Keratinocyte (primary cell): ENCODE measurements around the gene B4GALT2. TPM values are rescaled to one million over a fixed set of nuclear protein-coding genes. Genes with fewer than 3 reads are reported as not detected.

ENCODE experiments used
- DNase-seq: peaks from one replicate; pipeline ENCODE4 v3.0.0-alpha.2; 2011; ENCODE audit warnings: low read depth, missing footprints, low spot score
- FAIRE-seq: peaks from 2 replicates; lab custom pipeline; 2011; peaks lifted over from hg19 to GRCh38; lab: Jason Lieb, UNC
- H2AFZ ChIP-seq: 2 replicates; pipeline ENCODE4 v1.6.0; 2012; ENCODE audit warnings: low read length, control low read depth, inconsistent platforms; ENCODE audit not compliant: control insufficient read depth
- H3K27ac ChIP-seq: 2 replicates; pipeline ENCODE4 v1.5.1; 2011; ENCODE audit warnings: low read length; ENCODE audit not compliant: control insufficient read depth, insufficient read depth
- H3K27me3 ChIP-seq: 3 replicates; pipeline ENCODE4 v1.6.0; 2011; ENCODE audit warnings: low read length; ENCODE audit not compliant: control insufficient read depth, insufficient read depth; ENCODE audit errors: extremely low read depth
- H3K36me3 ChIP-seq, 2 experiments: 2 replicates in 1 of 2; 3 replicates in 1 of 2; pipeline ENCODE4 v1.5.1; 2011; ENCODE audit warnings: low read length in 2 of 2, mild to moderate bottlenecking in 1 of 2; ENCODE audit not compliant: control insufficient read depth in 2 of 2, insufficient read depth in 2 of 2; ENCODE audit errors: extremely low read depth in 1 of 2
- H3K4me1 ChIP-seq: 3 replicates; pipeline ENCODE4 v1.5.1; 2011; ENCODE audit warnings: low read length; ENCODE audit not compliant: control insufficient read depth, insufficient read depth; ENCODE audit errors: extremely low read depth
- H3K4me2 ChIP-seq: 3 replicates; pipeline ENCODE4 v1.6.0; 2011; ENCODE audit warnings: low read depth, low read length; ENCODE audit not compliant: control insufficient read depth, insufficient read depth; ENCODE audit errors: extremely low read depth
- H3K4me3 ChIP-seq, 3 experiments: fragments of 200-600 bp in 1 of 3; sonication (generic) in 1 of 3; 2 replicates in 2 of 3; 3 replicates in 1 of 3; pipeline ENCODE4 v1.5.1; 2011 to 2016; ENCODE audit warnings: low read length in 3 of 3, mild to moderate bottlenecking in 3 of 3, control low read depth in 2 of 3, inconsistent platforms in 1 of 3, low read depth in 1 of 3, mixed read lengths in 1 of 3, mixed run types in 1 of 3, moderate library complexity in 1 of 3; ENCODE audit not compliant: control insufficient read depth in 2 of 3, insufficient read depth in 2 of 3; ENCODE audit errors: extremely low read depth in 1 of 3
- H3K79me2 ChIP-seq: 2 replicates; pipeline ENCODE4 v1.6.0; 2012; ENCODE audit warnings: low read length; ENCODE audit not compliant: control insufficient read depth, insufficient read depth
- H3K9ac ChIP-seq: 3 replicates; pipeline ENCODE4 v1.6.0; 2011; ENCODE audit warnings: low read length; ENCODE audit not compliant: control insufficient read depth, insufficient read depth; ENCODE audit errors: extremely low read depth
- H3K9me1 ChIP-seq: 3 replicates; pipeline ENCODE4 v1.6.0; 2011; ENCODE audit warnings: low read length; ENCODE audit not compliant: control insufficient read depth, insufficient read depth; ENCODE audit errors: extremely low read depth
- H3K9me3 ChIP-seq: 2 replicates; pipeline ENCODE4 v1.5.1; 2012; ENCODE audit warnings: low read depth, low read length; ENCODE audit not compliant: control insufficient read depth
- H4K20me1 ChIP-seq: 3 replicates; pipeline ENCODE4 v1.6.0; 2011; ENCODE audit warnings: low read length; ENCODE audit not compliant: control insufficient read depth, insufficient read depth; ENCODE audit errors: extremely low read depth
- EZH2 ChIP-seq: IDR thresholded peaks from one replicate; pipeline ENCODE4 v1.6.1; 2012; ENCODE audit warnings: inconsistent platforms, mild to moderate bottlenecking, low read length, moderate library complexity
- dilution Hi-C: fragments of 300-500 bp; cut with MboI; formaldehyde crosslinking; loops from one replicate; pipeline ENCODE4 v1.7.0; 2020; ENCODE audit warnings: low sequenced_read_pairs; ENCODE audit not compliant: extremely low pct_ligation_motif_present
- polyA plus RNA-seq, 5 experiments: library from polyadenylated mRNA; depleted of rRNA in 3 of 5; stranded (reverse) in 3 of 5; stranded (forward) in 1 of 5; unstranded in 1 of 5; fragments of >200 nt; gene quantifications; 1 replicate in 1 of 5; 2 replicates in 3 of 5; 3 replicates in 1 of 5; pipeline versions ENCODE4 v1.2.1 to v1.2.3, GENCODE V29; 2011 to 2012; ENCODE audit warnings: missing spikeins in 2 of 5, low read depth in 1 of 5, low replicate concordance in 1 of 5
- TF ChIP-seq, protein P1 (sequence below), 3 experiments: IDR thresholded peaks in 1 of 3; conservative IDR thresholded peaks in 1 of 3; optimal IDR thresholded peaks in 1 of 3; 2 replicates in 2 of 3; 3 replicates in 1 of 3; pipeline versions ENCODE3 to v1.5.1; 2011; ENCODE audit warnings: low read length in 3 of 3, mild to moderate bottlenecking in 3 of 3, moderate library complexity in 2 of 3, control low read depth in 1 of 3, inconsistent platforms in 1 of 3; ENCODE audit not compliant: insufficient read depth in 2 of 3; ENCODE audit errors: extremely low read depth in 1 of 3

Gene B4GALT2
- polyA plus RNA-seq, 1 donor (not counting 4 experiments of a cell fraction or from before 2014, with no cell fraction given) = 39.6 TPM

DNA sequence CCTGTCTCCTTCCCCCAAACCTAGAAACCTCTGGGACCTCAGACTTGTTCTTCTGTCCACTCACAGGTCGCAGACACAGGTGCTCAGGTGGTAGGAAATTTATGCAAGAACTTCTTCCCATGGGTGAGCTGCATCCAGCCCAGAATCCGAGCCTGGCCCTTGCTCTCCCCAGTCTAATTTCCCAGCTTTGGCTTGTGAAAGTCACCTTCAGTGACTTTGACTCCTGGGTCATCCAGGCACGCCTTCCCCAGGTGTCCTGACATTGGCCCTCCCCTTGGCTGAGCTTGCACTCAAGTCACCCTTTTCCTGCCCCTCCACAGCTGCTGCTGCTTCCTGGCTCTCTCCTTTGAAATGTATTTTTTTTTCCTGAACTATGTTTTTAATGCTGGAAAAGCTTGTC lies 25.6 kb upstream of the B4GALT2 start:
- DNase-seq (no peak), FAIRE-seq (no peak)
- dilution Hi-C loops = no loop called here
- no peak for TF ChIP-seq EZH2
- TF ChIP-seq, protein P1, sequence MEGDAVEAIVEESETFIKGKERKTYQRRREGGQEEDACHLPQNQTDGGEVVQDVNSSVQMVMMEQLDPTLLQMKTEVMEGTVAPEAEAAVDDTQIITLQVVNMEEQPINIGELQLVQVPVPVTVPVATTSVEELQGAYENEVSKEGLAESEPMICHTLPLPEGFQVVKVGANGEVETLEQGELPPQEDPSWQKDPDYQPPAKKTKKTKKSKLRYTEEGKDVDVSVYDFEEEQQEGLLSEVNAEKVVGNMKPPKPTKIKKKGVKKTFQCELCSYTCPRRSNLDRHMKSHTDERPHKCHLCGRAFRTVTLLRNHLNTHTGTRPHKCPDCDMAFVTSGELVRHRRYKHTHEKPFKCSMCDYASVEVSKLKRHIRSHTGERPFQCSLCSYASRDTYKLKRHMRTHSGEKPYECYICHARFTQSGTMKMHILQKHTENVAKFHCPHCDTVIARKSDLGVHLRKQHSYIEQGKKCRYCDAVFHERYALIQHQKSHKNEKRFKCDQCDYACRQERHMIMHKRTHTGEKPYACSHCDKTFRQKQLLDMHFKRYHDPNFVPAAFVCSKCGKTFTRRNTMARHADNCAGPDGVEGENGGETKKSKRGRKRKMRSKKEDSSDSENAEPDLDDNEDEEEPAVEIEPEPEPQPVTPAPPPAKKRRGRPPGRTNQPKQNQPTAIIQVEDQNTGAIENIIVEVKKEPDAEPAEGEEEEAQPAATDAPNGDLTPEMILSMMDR (optimal IDR thresholded peaks at IDR 0.05 in 1 of 3, IDR thresholded peaks at IDR 0.05 in 1 of 3, conservative IDR thresholded peaks at IDR 0.05 in 1 of 3; ENCODE audit: extremely low read depth in 1 of 3, insufficient read depth in 2 of 3, low read length in 3 of 3) = no peak
- Histone ChIP-seq H3K27ac (no peak overlapping the region), H3K4me1 (peaks cover 9% of the 10 kb centered on the region), H3K9me3 (no peaks in the 10 kb centered on the region), H3K36me3 (peaks cover 27 to 38% of the 10 kb centered on the region in 2 experiments), H3K4me2 (no peak overlapping the region), H2AFZ (no peak overlapping the region), H3K27me3 (no peaks in the 10 kb centered on the region), H3K79me2 (peaks cover 51% of the 10 kb centered on the region), H3K4me3 (no peak overlapping the region), H3K9ac (no peak overlapping the region), H3K9me1 (peaks cover 4% of the 10 kb centered on the region), H4K20me1 (peaks cover 5% of the 10 kb centered on the region)

GRCh38 chr1:43954036-43954435 lies 25.0 kb upstream of the B4GALT2 start:
- Histone ChIP-seq H3K9ac (no peak overlapping the region), H4K20me1 (peaks cover 5% of the 10 kb centered on the region), H3K79me2 (peaks cover 45% of the 10 kb centered on the region), H3K36me3 (peaks cover 33 to 44% of the 10 kb centered on the region in 2 experiments), H3K9me1 (peaks cover 4% of the 10 kb centered on the region), H3K27me3 (no peaks in the 10 kb centered on the region), H3K27ac (no peak overlapping the region), H3K4me3 (no peak overlapping the region), H3K4me2 (no peak overlapping the region), H3K9me3 (no peaks in the 10 kb centered on the region), H3K4me1 (peaks cover 4% of the 10 kb centered on the region), H2AFZ (no peak overlapping the region)
- DNase-seq = no peak
- no peak for FAIRE-seq
- dilution Hi-C loops = no loop called here
- TF ChIP-seq, protein P1 (optimal IDR thresholded peaks at IDR 0.05 in 1 of 3, IDR thresholded peaks at IDR 0.05 in 1 of 3, conservative IDR thresholded peaks at IDR 0.05 in 1 of 3; ENCODE audit: extremely low read depth in 1 of 3, insufficient read depth in 2 of 3, low read length in 3 of 3) = no peak
- TF ChIP-seq EZH2 = no peak
